Loucy (cell line): Measurements from ENCODE around the gene CD248.

ENCODE experiments used
- H2AFZ ChIP-seq: fragments of 200-600 bp; sonication (generic); 2 replicates; pipeline ENCODE4 v1.6.0; 2016; ENCODE audit warnings: antibody characterized with exemption, mild to moderate bottlenecking, low read length, moderate library complexity
- H3F3A ChIP-seq: fragments of 200-600 bp; 2 replicates; pipeline ENCODE4 v1.6.0; 2016; ENCODE audit warnings: antibody characterized with exemption, low read depth, mild to moderate bottlenecking
- H3K27me3 ChIP-seq: fragments of 200-600 bp; sonication (generic); 2 replicates; pipeline ENCODE4 v1.6.1; 2014; ENCODE audit warnings: low read length, mild to moderate bottlenecking; ENCODE audit not compliant: insufficient read depth, poor library complexity, severe bottlenecking
- H3K36me3 ChIP-seq: fragments of 200-600 bp; sonication (generic); 2 replicates; pipeline ENCODE4 v1.6.1; 2016; ENCODE audit warnings: low read length; ENCODE audit not compliant: insufficient read depth
- H3K4me1 ChIP-seq: fragments of 200-600 bp; sonication (generic); 2 replicates; pipeline ENCODE4 v1.5.1; 2014; ENCODE audit warnings: low read length, mild to moderate bottlenecking; ENCODE audit not compliant: insufficient read depth, poor library complexity, severe bottlenecking
- H3K4me2 ChIP-seq: fragments of 200-600 bp; sonication (generic); 2 replicates; pipeline ENCODE4 v1.6.0; 2014; ENCODE audit warnings: antibody characterized with exemption, low read length, low read depth, mild to moderate bottlenecking; ENCODE audit not compliant: poor library complexity, severe bottlenecking
- H3K4me3 ChIP-seq: fragments of 200-600 bp; sonication (generic); 2 replicates; pipeline ENCODE4 v1.5.1; 2014; ENCODE audit warnings: low read length, mild to moderate bottlenecking, mixed read lengths; ENCODE audit not compliant: poor library complexity, severe bottlenecking
- H3K79me2 ChIP-seq: fragments of 200-600 bp; sonication (generic); 2 replicates; pipeline ENCODE4 v1.6.1; 2014; ENCODE audit warnings: low read length; ENCODE audit not compliant: insufficient read depth
- H3K9ac ChIP-seq: fragments of 200-600 bp; sonication (generic); 2 replicates; pipeline ENCODE4 v1.6.0; 2014; ENCODE audit warnings: mild to moderate bottlenecking, low read depth, low read length, moderate library complexity; ENCODE audit not compliant: poor library complexity, severe bottlenecking
- H3K9me2 ChIP-seq: fragments of 200-600 bp; sonication (generic); replicated peaks from 2 replicates; pipeline ENCODE4 v1.6.1; 2016; ENCODE audit warnings: low read depth, low read length, mixed read lengths
- H3K9me3 ChIP-seq: fragments of 200-600 bp; sonication (generic); 2 replicates; pipeline ENCODE4 v1.6.1; 2014; ENCODE audit warnings: mild to moderate bottlenecking, antibody characterized with exemption, low read length, low read depth; ENCODE audit not compliant: insufficient read depth
- H4K20me1 ChIP-seq: fragments of 200-600 bp; sonication (generic); 2 replicates; pipeline ENCODE4 v1.6.0; 2014; ENCODE audit warnings: antibody characterized with exemption, low read length, mild to moderate bottlenecking; ENCODE audit not compliant: insufficient read depth, poor library complexity, severe bottlenecking
- EZH2phosphoT487 ChIP-seq: fragments of 200-600 bp; IDR thresholded peaks from 2 replicates; pipeline ENCODE4 v1.6.1; 2018; ENCODE audit warnings: antibody characterized with exemption, mild to moderate bottlenecking, moderate library complexity, borderline replicate concordance
- TF ChIP-seq, protein P1 (sequence below): fragments of 200-600 bp; sonication (generic); conservative IDR thresholded peaks from 2 replicates; pipeline ENCODE4 v1.5.1; 2014; ENCODE audit warnings: mild to moderate bottlenecking, antibody characterized with exemption, low read length

Gene CD248

DNA sequence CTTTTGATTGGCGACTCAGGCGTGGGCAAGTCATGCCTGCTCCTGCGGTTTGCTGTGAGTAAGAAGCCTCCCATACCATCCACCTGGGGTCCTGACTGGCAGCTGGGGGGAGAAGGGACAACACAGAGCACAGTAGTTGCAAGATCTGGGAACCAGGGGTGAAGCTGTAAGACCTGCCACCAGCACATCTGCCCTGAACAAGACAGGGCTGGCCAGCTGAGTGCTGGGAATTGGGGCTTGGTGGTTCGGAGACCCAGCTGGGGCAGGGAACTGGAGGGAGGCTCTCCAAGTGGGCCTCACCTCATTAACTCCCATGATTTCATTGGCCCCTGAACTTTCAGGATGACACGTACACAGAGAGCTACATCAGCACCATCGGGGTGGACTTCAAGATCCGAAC is 45.0 kb downstream of the CD248 start:
- Histone ChIP-seq H3K4me1 (peaks cover 38% of the 10 kb centered on the region), H3K9ac (no peak overlapping the region), H3K36me3 (peaks cover 42% of the 10 kb centered on the region; the same call in 1 of the 2 replicates), H3K4me2 (peak overlapping the region; percentile 42), H3K79me2 (peaks cover 36% of the 10 kb centered on the region), H3F3A (no peaks in the 10 kb centered on the region), H3K9me3 (no peaks in the 10 kb centered on the region), H2AFZ (no peak overlapping the region), H3K9me2 (no peaks in the 10 kb centered on the region), H4K20me1 (peaks cover 22% of the 10 kb centered on the region), H3K27me3 (no peaks in the 10 kb centered on the region), H3K4me3 (no peak overlapping the region)
- TF ChIP-seq, protein P1, sequence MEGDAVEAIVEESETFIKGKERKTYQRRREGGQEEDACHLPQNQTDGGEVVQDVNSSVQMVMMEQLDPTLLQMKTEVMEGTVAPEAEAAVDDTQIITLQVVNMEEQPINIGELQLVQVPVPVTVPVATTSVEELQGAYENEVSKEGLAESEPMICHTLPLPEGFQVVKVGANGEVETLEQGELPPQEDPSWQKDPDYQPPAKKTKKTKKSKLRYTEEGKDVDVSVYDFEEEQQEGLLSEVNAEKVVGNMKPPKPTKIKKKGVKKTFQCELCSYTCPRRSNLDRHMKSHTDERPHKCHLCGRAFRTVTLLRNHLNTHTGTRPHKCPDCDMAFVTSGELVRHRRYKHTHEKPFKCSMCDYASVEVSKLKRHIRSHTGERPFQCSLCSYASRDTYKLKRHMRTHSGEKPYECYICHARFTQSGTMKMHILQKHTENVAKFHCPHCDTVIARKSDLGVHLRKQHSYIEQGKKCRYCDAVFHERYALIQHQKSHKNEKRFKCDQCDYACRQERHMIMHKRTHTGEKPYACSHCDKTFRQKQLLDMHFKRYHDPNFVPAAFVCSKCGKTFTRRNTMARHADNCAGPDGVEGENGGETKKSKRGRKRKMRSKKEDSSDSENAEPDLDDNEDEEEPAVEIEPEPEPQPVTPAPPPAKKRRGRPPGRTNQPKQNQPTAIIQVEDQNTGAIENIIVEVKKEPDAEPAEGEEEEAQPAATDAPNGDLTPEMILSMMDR = no peak
- no peak for TF ChIP-seq EZH2phosphoT487

GRCh38 chr11:66268952-66269905 is 47.6 kb downstream of the CD248 start:
- peaks cover 22% of the 10 kb centered on the region for H4K20me1 ChIP-seq
- H3K36me3 ChIP-seq = peaks cover 33% of the 10 kb centered on the region; the same call in 1 of the 2 replicates

GRCh38 chr11:66268244-66268951 is 48.4 kb downstream of the CD248 start, which contains the start of gene RAB1B:
Gene RAB1B (plus strand): TSS chr11:66268639. CDS start chr11:66268680, 41 bp downstream.
- Histone ChIP-seq H4K20me1 (peaks cover 22% of the 10 kb centered on the region), H3K4me2 (peak within 1 kb of the TSS; percentile 100), H3K27me3 (no peaks in the 10 kb centered on the region), H3F3A (no peaks in the 10 kb centered on the region), H2AFZ (peak within 1 kb of the TSS; percentile 87), H3K36me3 (peaks cover 30% of the 10 kb centered on the region; the same call in 1 of the 2 replicates), H3K9me2 (no peaks in the 10 kb centered on the region), H3K79me2 (peaks cover 36% of the 10 kb centered on the region), H3K9me3 (no peaks in the 10 kb centered on the region), H3K4me3 (peak within 1 kb of the TSS; percentile 96), H3K4me1 (peaks cover 38% of the 10 kb centered on the region), H3K9ac (peak within 1 kb of the TSS; percentile 96)
- TF ChIP-seq, protein P1 = no peak
- TF ChIP-seq EZH2phosphoT487 = no peak

More at GRCh38 chr11:66268952-66269905, 47.6 kb downstream of the CD248 start:
- no peak for TF ChIP-seq EZH2phosphoT487
- TF ChIP-seq, protein P1 = peak; percentile 29
- H3K4me3 ChIP-seq = peak overlapping the region; percentile 96
- no peaks in the 10 kb centered on the region for H3K27me3 ChIP-seq
- H3K9ac ChIP-seq = peak overlapping the region; percentile 96
- no peaks in the 10 kb centered on the region for H3K9me3 ChIP-seq
- H3K4me1 ChIP-seq = peaks cover 38% of the 10 kb centered on the region
- no peaks in the 10 kb centered on the region for H3K9me2 ChIP-seq
- H3K79me2 ChIP-seq = peaks cover 36% of the 10 kb centered on the region
- H3F3A ChIP-seq = no peaks in the 10 kb centered on the region
- H2AFZ ChIP-seq = peak overlapping the region; percentile 73
- H3K4me2 ChIP-seq = peak overlapping the region; percentile 100
